GM21447 (cell line): Measurements from ENCODE around the gene VSTM2A.
"Not testable (repeated sequence)": the region's sequence is repeated elsewhere in the genome, so short reads cannot be mapped to it uniquely, and the experiment has no call there.

ENCODE experiments used
- ATAC-seq: cut with Tn5 transposase; IDR thresholded peaks from one replicate; pipeline ENCODE4 v1.9.1; 2021; ENCODE audit not compliant: unreplicated experiment

Gene VSTM2A, protein sequence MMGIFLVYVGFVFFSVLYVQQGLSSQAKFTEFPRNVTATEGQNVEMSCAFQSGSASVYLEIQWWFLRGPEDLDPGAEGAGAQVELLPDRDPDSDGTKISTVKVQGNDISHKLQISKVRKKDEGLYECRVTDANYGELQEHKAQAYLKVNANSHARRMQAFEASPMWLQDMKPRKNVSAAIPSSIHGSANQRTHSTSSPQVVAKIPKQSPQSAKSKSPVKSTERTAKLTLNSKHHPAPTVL

GRCh38 chr7:54541669-54542625 lies at the start of gene VSTM2A:
Gene VSTM2A, plus strand, starts transcription at chr7:54542375. Its CDS starts 356 bp downstream, at chr7:54542731.
- no peak for ATAC-seq

- ATAC-seq = not testable (repeated sequence)
Observed at GRCh38 chr7:54504531-54504930, 37.6 kb upstream of the VSTM2A start.

GRCh38 chr7:54529568-54529967 lies 12.6 kb upstream of the VSTM2A start:
- no peak for ATAC-seq

DNA sequence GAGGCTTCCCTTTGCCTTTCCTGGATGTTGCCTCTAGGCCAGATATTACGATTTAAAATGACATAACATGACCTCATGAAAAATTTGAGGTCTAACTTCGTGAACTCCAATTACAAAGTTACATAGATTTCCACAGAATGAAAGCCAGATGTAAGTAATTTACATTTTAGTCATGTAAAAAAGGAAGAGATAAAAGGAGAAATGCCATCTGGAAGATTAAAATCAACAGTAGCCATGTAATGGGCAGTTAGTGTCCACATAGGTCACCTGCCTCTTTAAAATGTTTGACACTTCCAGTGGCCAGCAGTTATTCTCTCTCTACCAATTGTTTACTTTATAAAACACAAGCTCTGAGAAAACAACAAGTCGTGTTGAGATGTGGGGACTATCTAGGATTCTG lies 4.1 kb upstream of the VSTM2A start:
- ATAC-seq = no peak

GRCh38 chr7:54543051-54543488 lies 895 bp downstream of the VSTM2A start:
- ATAC-seq = no peak

DNA sequence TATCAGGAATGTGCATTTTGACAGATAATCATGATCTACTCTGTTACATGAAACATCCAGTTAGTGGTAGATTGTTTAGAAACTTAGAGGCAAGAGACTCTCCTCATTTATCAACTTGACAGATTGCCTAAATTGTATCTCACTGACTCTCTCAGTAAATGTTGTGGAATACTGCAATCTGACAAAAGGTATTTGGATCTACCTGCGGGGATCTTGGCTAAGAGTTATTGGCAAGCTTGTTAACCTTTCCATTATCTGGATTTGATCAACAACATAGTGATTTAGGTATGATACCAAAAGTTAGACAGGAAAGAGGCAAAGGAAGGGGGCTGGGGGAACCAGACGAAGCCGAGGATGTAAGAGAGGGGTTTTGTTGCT lies 2.0 kb downstream of the VSTM2A start:
- no peak for ATAC-seq

DNA sequence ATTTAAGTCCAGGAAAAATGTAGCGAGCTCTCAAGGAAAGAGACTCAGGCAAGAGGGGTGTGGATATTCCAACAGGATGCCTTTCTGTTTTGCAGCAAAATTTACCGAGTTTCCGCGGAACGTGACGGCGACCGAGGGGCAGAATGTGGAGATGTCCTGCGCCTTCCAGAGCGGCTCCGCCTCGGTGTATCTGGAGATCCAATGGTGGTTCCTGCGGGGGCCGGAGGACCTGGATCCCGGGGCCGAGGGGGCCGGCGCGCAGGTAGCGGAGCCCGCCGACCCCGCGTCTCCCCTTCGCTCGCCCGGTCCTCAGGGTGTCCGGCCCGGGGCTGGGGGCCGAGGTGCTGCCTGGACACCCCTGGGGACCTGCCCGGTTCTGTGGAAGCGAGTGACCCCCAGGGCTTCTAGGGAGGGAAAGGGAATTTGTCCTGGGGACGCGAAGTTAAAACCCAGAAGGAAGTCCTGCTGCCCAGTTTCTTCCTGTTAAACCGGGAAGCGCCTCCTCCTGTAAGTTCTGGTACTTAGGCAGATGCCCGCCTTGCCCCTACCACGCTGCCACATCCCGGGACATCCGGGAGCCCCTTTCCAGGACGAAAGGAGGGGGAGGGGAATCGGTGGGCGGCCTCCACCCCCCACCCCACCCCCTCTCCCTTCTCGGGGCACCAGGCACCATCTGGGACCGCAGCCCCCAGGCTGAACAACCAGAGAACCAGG lies 2.5 kb downstream of the VSTM2A start:
- no peak for ATAC-seq

DNA sequence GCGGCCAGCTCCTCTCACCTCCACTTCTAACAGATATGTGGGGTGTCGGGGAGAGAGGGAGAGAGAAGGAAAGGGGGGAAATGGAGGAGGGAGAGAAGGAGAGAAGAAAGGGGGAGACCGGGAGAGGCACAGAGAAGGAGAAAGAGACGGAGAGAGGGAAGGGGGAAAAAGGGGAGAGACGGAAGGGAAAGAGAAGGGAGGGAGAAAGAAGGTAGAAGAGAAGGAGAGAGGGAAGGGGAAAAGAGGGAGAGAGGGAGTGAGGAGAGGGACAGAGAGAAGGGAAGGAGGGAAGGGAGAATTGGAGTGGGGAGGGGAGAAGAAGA lies 3.0 kb downstream of the VSTM2A start:
- no peak for ATAC-seq

DNA sequence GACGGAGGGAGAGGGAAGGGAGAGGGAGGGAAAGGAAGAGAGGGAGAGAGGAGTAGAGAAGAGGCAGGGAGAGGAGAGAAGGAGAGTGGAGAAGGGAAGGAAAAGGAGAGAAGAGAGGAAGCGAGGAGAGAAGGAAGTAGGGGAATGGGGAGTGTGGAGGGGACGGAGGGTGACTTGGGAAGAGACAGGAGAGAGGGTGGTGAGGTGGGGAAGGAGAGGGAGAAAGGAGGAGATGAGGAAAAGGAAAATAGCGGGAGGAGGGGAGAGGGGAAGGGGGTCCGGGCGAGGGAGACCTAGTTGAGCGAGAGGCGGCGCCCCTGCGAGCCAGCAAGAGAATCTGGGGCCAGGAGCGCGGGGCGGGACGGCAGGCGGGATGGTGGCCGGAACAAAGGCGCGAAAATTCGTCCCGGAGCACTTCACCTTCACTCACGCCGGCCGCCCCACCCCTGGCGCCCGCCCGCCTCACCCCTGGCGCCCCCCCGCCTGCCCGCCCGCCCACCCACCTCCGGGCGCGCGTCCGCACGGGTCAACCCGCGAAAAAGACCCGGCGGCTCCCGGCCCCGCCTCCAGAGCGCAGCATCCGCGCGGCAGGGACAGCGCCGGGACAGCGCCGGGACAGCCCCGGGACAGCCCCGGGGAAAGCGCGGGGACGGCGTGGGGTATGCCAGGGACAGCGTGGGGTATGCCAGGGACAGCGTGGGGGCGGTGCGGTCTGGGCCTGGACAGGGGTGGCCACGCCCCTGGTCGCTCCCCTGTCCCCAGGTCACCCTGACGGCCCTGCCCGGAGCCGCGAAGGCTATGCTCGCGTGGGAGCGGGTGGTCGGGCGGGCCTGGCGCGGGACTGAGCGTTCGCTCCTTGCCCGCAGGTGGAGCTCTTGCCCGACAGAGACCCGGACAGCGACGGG lies 4.2 kb downstream of the VSTM2A start:
- ATAC-seq = no peak

GRCh38 chr7:54546986-54547314 lies 4.8 kb downstream of the VSTM2A start:
- ATAC-seq = no peak

DNA sequence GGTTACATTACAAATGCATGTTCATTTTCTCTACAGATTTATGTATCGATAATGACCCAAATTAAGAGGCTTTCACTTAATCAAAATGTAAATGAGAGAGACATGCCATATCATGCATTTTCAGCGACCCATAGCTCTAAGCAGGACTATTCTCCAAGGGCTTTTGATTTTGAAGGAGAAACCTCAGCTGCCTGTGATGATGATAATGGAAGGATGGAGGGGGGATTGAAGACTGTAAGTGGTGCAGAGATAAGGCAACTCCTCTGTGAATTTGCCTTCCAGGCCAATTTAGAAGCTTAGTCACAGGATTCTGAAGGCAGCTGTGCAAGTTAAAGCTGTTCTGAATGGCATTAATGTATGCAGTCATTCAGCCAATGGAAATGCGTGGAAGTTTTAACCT lies 8.3 kb downstream of the VSTM2A start:
- no peak for ATAC-seq

GRCh38 chr7:54556121-54556520 lies 13.9 kb downstream of the VSTM2A start:
- ATAC-seq = no peak

GRCh38 chr7:54559401-54559800 lies 17.2 kb downstream of the VSTM2A start:
- no peak for ATAC-seq

GRCh38 chr7:54560198-54560597 lies 18.0 kb downstream of the VSTM2A start:
- no peak for ATAC-seq

- no peak for ATAC-seq
Observed at GRCh38 chr7:54560723-54561122, 18.5 kb downstream of the VSTM2A start.

- no peak for ATAC-seq
Observed at GRCh38 chr7:54563329-54563916, 21.2 kb downstream of the VSTM2A start.

DNA sequence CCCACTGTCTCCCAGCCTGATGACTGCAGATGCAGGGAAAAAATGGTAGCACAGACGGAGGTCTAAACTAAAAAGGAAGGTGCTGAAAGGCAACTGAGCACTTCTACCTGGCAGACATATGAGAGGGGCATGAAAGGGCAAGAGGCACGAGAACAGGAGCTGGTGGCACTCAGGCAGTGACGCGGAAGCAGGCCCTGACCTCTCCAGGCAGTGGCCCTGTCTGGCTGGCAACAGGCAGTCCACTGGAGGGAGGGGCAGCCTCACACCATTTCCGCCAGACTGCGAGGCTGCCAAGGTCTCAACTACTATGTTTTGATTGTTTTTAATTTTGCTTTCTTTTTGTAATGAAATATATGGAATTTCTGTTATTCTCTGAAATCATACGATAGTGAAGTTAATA lies 23.3 kb downstream of the VSTM2A start:
- no peak for ATAC-seq

- ATAC-seq = no peak
Observed at GRCh38 chr7:54581511-54581910, 39.3 kb downstream of the VSTM2A start.

DNA sequence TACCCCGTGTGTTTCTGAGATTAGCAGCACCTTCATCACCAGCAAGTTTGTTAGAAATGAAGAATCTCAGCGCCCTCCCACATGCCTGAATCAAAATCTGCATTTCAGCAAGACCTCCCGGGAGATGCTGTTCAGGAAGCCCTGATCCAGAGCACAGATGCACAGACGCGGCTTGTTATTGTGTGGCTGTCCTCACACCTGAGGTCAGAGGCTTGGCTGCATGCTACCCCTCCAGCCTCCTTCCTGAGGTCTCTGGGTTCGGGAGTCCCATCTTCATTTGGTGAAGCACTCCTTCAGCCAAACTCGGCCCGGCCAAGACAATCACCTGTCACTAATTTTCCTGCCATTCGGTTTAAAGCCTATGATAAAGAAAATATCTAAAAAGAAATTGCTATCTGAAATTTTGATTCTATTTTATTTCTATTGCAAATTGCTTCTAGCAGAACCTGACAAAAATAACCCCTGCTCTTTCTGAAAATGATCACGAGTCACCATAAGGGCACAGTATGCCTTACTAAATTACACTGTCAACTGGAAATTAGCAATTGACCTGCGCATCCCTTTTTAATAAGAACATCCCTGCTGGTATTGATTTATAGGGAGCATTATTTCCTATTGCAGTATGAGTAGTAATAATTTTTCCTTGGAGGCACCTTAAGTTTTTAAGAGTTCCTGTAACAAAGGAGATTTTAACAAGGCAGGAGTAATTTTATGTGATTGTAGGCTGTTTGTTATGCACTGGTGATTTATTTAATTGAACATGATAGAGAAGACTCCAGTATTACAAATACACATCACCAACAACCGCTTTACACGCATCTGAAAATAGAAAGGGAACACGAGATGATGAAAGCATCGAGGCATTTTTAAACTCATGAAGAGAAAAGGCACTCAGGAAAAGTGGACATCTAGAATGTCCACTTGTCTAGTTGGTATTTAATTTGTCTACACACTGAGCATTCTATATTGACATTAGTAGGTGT lies 49.5 kb downstream of the VSTM2A start:
- no peak for ATAC-seq
